Peyer's patch (tissue), 4 donors: ENCODE data around the gene SNRPF. TPM values are rescaled to one million over a fixed set of nuclear protein-coding genes. Genes with fewer than 3 reads are reported as not detected.
"Not testable (repeated sequence)": the region's sequence is repeated elsewhere in the genome, so short reads cannot be mapped to it uniquely, and the experiment has no call there.

Experiments used
- DNase-seq, 3 donors: peaks; one replicate each; pipeline ENCODE4 v3.0.0-alpha.2; 2017 to 2019
- H3K27ac ChIP-seq, 4 donors: fragments of 200-600 bp; sonication (generic); one replicate each; pipeline ENCODE4 v1.5.1; 2016 to 2019
- H3K27me3 ChIP-seq, 2 donors: fragments of 200-600 bp; sonication (generic); one replicate each; pipeline ENCODE4 v1.5.1; 2019
- H3K36me3 ChIP-seq, 3 donors: fragments of 200-600 bp; sonication (generic); one replicate each; pipeline ENCODE4 v1.5.1; 2016 to 2019
- H3K4me1 ChIP-seq, 4 donors: fragments of 200-600 bp; sonication (generic); one replicate each; pipeline ENCODE4 v1.5.1; 2016 to 2019
- H3K4me3 ChIP-seq, 4 donors: fragments of 200-600 bp; sonication (generic); 1 replicate in 3 of 4; 2 replicates in 1 of 4; pipeline ENCODE4 v1.5.1; 2016 to 2019; ENCODE audit warnings: mild to moderate bottlenecking in 1 of 4
- H3K9me3 ChIP-seq, 4 donors: fragments of 200-600 bp; sonication (generic); one replicate each; pipeline ENCODE4 v1.5.1; 2016 to 2019; ENCODE audit warnings: mild to moderate bottlenecking in 1 of 4
- CTCF ChIP-seq, 6 experiments: fragments of 450-650 bp in 4 of 6; fragments of 200-600 bp in 2 of 6; sonication (generic) in 1 of 6; IDR thresholded peaks; one replicate each; pipeline ENCODE4 v1.5.1; 2017 to 2019; ENCODE audit warnings: antibody characterized with exemption in 6 of 6, mild to moderate bottlenecking in 3 of 6, moderate library complexity in 1 of 6
- POLR2A ChIP-seq, 2 donors: fragments of 450-650 bp; IDR thresholded peaks; one replicate each; pipeline ENCODE4 v1.5.1; 2017; ENCODE audit warnings: antibody characterized with exemption in 2 of 2, mild to moderate bottlenecking in 2 of 2, moderate library complexity in 2 of 2
- total RNA-seq, 4 donors: library from RNA; depleted of rRNA; stranded (reverse); fragments of >200 nt; gene quantifications; one replicate each; pipeline ENCODE4 v1.1.0, GENCODE V29; 2016

The SNRPF gene
- total RNA-seq, 4 donors from 2014 or later = 2.8 to 11.6 (median 4.5) TPM

- H3K4me1 ChIP-seq = peaks cover 0 to 10% (median 0%) of the 10 kb centered on the region in 4 donors
- H3K36me3 ChIP-seq = no peaks in the 10 kb centered on the region
- DNase-seq = no peak
- TF ChIP-seq CTCF (IDR thresholded peaks at IDR 0.05) (no peak), POLR2A (IDR thresholded peaks at IDR 0.05) (no peak)
- no peak overlapping the region for H3K27ac ChIP-seq
- H3K27me3 ChIP-seq = no peaks in the 10 kb centered on the region
- H3K4me3 ChIP-seq = no peak overlapping the region
- no peaks in the 10 kb centered on the region for H3K9me3 ChIP-seq
Measured at GRCh38 chr12:95837240-95838038, 21.3 kb upstream of the SNRPF start.

- DNase-seq = peak in 2 of 3 donors; percentile 61 to 75
- TF ChIP-seq CTCF (IDR thresholded peaks at IDR 0.05) = no peak
- no peak for TF ChIP-seq POLR2A (IDR thresholded peaks at IDR 0.05)
- H3K9me3 ChIP-seq = no peaks in the 10 kb centered on the region
- no peaks in the 10 kb centered on the region for H3K27me3 ChIP-seq
- no peak overlapping the region for H3K4me3 ChIP-seq
- no peaks in the 10 kb centered on the region for H3K36me3 ChIP-seq
- H3K27ac ChIP-seq = no peak overlapping the region
- peaks cover 0 to 10% (median 0%) of the 10 kb centered on the region in 4 donors for H3K4me1 ChIP-seq
Measured at GRCh38 chr12:95838125-95838524, 20.6 kb upstream of the SNRPF start.

- H3K36me3 ChIP-seq, H3K4me3 ChIP-seq: not testable (repeated sequence)
Measured at GRCh38 chr12:95842426-95842825, 16.3 kb upstream of the SNRPF start.

GRCh38 chr12:95848575-95849388 is 10.0 kb upstream of the SNRPF start:
- H3K36me3 ChIP-seq = no peaks in the 10 kb centered on the region
- no peaks in the 10 kb centered on the region for H3K9me3 ChIP-seq
- TF ChIP-seq CTCF (IDR thresholded peaks at IDR 0.05) (peak in 3 of 6 experiments; percentile 35 to 51 (median 42)), POLR2A (IDR thresholded peaks at IDR 0.05) (no peak)
- H3K27me3 ChIP-seq = no peaks in the 10 kb centered on the region
- no peaks in the 10 kb centered on the region for H3K4me1 ChIP-seq
- H3K4me3 ChIP-seq = no peak overlapping the region
- H3K27ac ChIP-seq = no peak overlapping the region
- no peak for DNase-seq

More at GRCh38 chr12:95842426-95842825, 16.3 kb upstream of the SNRPF start:
- H3K27ac ChIP-seq, H3K9me3 ChIP-seq, DNase-seq, H3K4me1 ChIP-seq, H3K27me3 ChIP-seq: not testable (repeated sequence)

- no peaks in the 10 kb centered on the region for H3K27me3 ChIP-seq
- H3K4me1 ChIP-seq = no peaks in the 10 kb centered on the region
- no peaks in the 10 kb centered on the region for H3K36me3 ChIP-seq
- H3K4me3 ChIP-seq = no peak overlapping the region
- no peak for TF ChIP-seq POLR2A (IDR thresholded peaks at IDR 0.05)
- no peak for TF ChIP-seq CTCF (IDR thresholded peaks at IDR 0.05)
- no peak for DNase-seq
- no peaks in the 10 kb centered on the region for H3K9me3 ChIP-seq
- no peak overlapping the region for H3K27ac ChIP-seq
Measured at GRCh38 chr12:95851606-95852005, 7.1 kb upstream of the SNRPF start.

- H3K27me3 ChIP-seq = no peaks in the 10 kb centered on the region
- no peak overlapping the region for H3K4me3 ChIP-seq
- DNase-seq = no peak
- H3K36me3 ChIP-seq = no peaks in the 10 kb centered on the region
- H3K9me3 ChIP-seq = no peaks in the 10 kb centered on the region
- H3K27ac ChIP-seq = no peak overlapping the region
- no peak for TF ChIP-seq POLR2A (IDR thresholded peaks at IDR 0.05)
- TF ChIP-seq CTCF (IDR thresholded peaks at IDR 0.05) = no peak
- H3K4me1 ChIP-seq = no peaks in the 10 kb centered on the region
Measured at GRCh38 chr12:95852133-95852532, 6.6 kb upstream of the SNRPF start.
